Amniotic stem cell (primary cell): Measurements from ENCODE around the gene NXPE2.
"Not testable (repeated sequence)": the region's sequence is repeated elsewhere in the genome, so short reads cannot be mapped to it uniquely, and the experiment has no call there.

ENCODE experiments used
- DNase-seq: peaks from one replicate; lab custom pipeline; 2025; lab: John Stamatoyannopoulos, UW

The NXPE2 gene

GRCh38 chr11:114678125-114679036 is at the start of gene NXPE2:
NXPE2 (plus strand) TSS chr11:114678527; CDS start chr11:114678576, 49 bp downstream.
- DNase-seq: no peak

GRCh38 chr11:114631445-114631965 is 46.8 kb upstream of the NXPE2 start:
- not testable (repeated sequence) for DNase-seq

GRCh38 chr11:114639440-114639839 is 38.9 kb upstream of the NXPE2 start:
- DNase-seq: not testable (repeated sequence)

- no peak for DNase-seq
Observed at GRCh38 chr11:114650661-114651060, 27.7 kb upstream of the NXPE2 start.

GRCh38 chr11:114651145-114651718 is 27.1 kb upstream of the NXPE2 start:
- no peak for DNase-seq

GRCh38 chr11:114653148-114653547 is 25.2 kb upstream of the NXPE2 start:
- no peak for DNase-seq

- no peak for DNase-seq
Observed at GRCh38 chr11:114664641-114665040, 13.7 kb upstream of the NXPE2 start.

GRCh38 chr11:114666760-114667159 is 11.6 kb upstream of the NXPE2 start:
- DNase-seq: no peak

GRCh38 chr11:114668109-114668508 is 10.2 kb upstream of the NXPE2 start:
- no peak for DNase-seq

GRCh38 chr11:114673661-114674060 is 4.7 kb upstream of the NXPE2 start:
- no peak for DNase-seq

- DNase-seq: no peak
Observed at GRCh38 chr11:114679505-114679904, 1.2 kb downstream of the NXPE2 start.

GRCh38 chr11:114683007-114683406 is 4.7 kb downstream of the NXPE2 start:
- no peak for DNase-seq

GRCh38 chr11:114684636-114685035 is 6.3 kb downstream of the NXPE2 start:
- no peak for DNase-seq

GRCh38 chr11:114685097-114685496 is 6.8 kb downstream of the NXPE2 start:
- no peak for DNase-seq

GRCh38 chr11:114705280-114706024 is 27.1 kb downstream of the NXPE2 start:
- DNase-seq: no peak

GRCh38 chr11:114709960-114710359 is 31.6 kb downstream of the NXPE2 start:
- no peak for DNase-seq

- no peak for DNase-seq
Observed at GRCh38 chr11:114713756-114714155, 35.4 kb downstream of the NXPE2 start.

GRCh38 chr11:114719562-114719961 is 41.2 kb downstream of the NXPE2 start:
- no peak for DNase-seq

- no peak for DNase-seq
Observed at GRCh38 chr11:114724916-114725524, 46.7 kb downstream of the NXPE2 start.

GRCh38 chr11:114725623-114726022 is 47.3 kb downstream of the NXPE2 start:
- DNase-seq: no peak

GRCh38 chr11:114736806-114737205 is 58.5 kb downstream of the NXPE2 start:
- no peak for DNase-seq

- no peak for DNase-seq
Observed at GRCh38 chr11:114738954-114739353, 60.6 kb downstream of the NXPE2 start.
